HEK293T (cell line): ENCODE measurements around the gene MND1.

Experiments
- L3MBTL2 ChIP-seq: fragments of 450-650 bp; conservative IDR thresholded peaks from 2 replicates; pipeline ENCODE4 v1.6.1; 2016; ENCODE audit warnings: mild to moderate bottlenecking
- TARDBP ChIP-seq: fragments of 450-650 bp; IDR thresholded peaks from 2 replicates; pipeline ENCODE4 v1.6.1; 2016

DNA sequence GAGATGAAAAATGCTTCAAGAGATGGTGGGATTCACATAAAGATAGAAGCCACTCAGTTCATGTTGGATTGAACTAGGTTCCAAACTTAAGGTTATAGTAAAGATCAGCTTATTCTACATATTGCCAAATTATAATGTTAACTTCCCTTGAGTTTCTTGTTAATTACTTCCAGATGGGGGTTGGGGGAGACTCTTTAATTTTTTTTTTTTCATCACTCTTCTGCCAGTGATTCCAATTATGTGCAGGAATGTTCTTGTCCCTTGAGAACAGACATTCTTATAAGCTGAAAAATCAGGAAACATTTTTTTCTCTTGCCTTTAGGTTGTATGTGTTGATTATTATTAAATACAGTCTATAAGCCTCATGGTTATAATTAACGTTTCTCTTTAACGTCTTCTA is 30.0 kb downstream of the MND1 start:
- TF ChIP-seq TARDBP, result no peak
- no peak for TF ChIP-seq L3MBTL2
